GM19099 (cell line): ENCODE results near the gene WDR11.

ENCODE experiments used
- POLR2A ChIP-seq: IDR thresholded peaks from 3 replicates; pipeline ENCODE4 v1.6.1; 2011; ENCODE audit warnings: low read depth; ENCODE audit not compliant: insufficient read length; ENCODE audit errors: extremely low read depth

The WDR11 gene

GRCh38 chr10:120926611-120927010 lies 75.4 kb downstream of the WDR11 start:
- no peak for TF ChIP-seq POLR2A

GRCh38 chr10:120927352-120927751 lies 76.2 kb downstream of the WDR11 start:
- no peak for TF ChIP-seq POLR2A

DNA sequence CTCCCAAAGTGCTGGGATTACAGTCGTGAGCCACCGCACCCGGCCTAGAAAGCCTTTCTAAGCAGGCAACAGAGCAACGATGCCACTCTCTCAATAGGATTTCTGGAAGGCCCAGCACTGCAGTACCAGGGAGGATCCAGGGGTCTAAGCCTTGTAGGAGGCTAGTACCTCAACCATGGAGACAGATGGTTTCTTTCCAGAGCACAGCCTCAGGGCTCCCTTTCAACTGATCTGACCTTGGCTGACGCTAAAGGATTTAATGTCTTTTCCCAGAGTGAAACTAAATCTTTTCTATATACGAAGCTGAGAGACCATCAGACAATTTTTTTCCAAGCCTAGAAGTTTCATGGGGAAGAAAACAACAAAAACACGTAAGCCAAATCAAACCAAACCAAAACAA lies 78.0 kb downstream of the WDR11 start:
- TF ChIP-seq POLR2A, result no peak

GRCh38 chr10:120931423-120931822 lies 80.3 kb downstream of the WDR11 start:
- no peak for TF ChIP-seq POLR2A

GRCh38 chr10:120931999-120932398 lies 80.8 kb downstream of the WDR11 start:
- TF ChIP-seq POLR2A, result no peak

- no peak for TF ChIP-seq POLR2A
Observed at GRCh38 chr10:120938822-120939221, 87.7 kb downstream of the WDR11 start.

DNA sequence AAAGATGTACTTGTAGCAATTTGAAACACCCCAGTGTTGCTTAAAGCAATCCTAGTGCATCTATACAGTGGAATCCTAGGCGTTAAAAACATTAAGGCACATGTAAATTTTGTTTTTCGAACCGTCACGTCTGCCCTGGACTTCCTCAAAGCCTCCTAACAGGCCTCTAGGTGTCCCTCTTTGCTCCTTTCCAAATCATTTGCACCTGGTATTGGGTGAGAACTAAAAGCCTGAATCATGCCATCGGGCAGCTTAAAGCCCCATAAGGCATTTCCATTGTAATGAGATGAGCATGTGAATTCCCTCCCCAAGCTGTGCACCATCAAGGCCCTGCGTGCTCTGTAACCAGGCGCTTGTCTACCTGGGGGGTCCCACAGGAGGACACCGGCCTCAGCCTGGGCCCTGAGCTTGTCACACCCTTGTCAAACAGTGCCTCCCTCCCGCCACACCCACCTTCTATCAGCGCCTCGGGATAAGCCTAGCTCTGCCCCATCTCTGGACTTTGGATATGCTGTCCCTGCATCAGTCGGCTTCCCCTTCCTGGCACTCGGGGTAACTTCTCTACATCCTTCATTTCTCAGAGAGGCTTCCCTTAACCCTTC lies 89.2 kb downstream of the WDR11 start:
- TF ChIP-seq POLR2A, result no peak

GRCh38 chr10:120941501-120941900 lies 90.3 kb downstream of the WDR11 start:
- no peak for TF ChIP-seq POLR2A

DNA sequence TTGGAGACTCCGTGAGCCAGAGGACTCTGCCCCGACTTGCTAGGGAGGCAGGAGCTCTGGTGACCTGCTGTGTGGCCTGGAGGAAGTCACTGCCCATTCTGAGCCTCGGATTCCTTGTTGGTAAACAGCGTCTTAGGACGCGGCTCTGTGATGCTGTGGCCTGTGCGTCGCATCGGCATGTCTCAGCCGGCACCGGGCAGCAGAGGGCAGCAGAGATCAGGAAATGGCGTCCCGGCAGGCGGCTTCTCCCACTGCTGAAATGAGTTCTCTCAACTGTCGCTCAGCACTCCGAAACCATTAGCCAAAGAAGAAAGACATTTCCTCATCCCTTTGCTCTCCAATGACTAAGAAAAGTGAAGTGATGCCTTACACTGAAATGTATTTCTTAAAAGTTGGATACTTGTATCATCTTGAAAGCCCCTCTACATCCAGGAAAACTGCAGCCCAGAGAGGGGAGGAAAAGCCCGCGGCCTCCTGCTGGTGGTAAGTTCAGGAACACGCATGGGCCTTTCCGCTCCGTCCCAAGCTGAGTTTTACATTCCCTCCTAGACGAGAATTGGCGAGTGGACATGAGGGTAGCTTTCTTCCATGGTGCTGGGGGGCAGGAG lies 91.7 kb downstream of the WDR11 start:
- no peak for TF ChIP-seq POLR2A

- no peak for TF ChIP-seq POLR2A
Observed at GRCh38 chr10:120943542-120943941, 92.4 kb downstream of the WDR11 start.

DNA sequence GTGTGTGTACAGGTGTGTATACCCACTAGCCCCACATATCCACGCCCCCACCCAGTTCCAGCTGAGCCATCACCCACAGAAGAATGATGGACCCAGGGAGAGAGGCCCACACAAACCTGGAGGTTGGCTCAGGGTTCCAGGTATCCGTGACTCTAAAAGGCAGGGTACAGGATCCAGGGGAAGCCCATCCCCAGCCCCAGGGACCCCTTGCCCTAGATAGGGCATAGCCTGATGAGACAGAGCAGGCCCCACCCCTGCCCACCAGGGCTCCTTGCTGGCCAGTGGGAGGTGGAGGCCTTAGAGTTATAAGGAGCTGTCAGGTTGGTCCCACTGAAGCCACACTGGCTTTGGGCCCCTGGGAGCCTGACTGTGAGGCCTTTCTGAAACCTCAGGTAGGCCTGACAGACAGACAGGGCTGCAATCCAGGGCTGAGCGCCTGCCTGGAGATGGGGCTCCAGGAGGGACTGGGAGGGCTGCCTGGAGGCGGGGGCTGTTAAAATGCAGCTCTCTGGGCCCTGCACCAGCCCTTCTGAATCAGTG lies 93.5 kb downstream of the WDR11 start:
- TF ChIP-seq POLR2A, result no peak

DNA sequence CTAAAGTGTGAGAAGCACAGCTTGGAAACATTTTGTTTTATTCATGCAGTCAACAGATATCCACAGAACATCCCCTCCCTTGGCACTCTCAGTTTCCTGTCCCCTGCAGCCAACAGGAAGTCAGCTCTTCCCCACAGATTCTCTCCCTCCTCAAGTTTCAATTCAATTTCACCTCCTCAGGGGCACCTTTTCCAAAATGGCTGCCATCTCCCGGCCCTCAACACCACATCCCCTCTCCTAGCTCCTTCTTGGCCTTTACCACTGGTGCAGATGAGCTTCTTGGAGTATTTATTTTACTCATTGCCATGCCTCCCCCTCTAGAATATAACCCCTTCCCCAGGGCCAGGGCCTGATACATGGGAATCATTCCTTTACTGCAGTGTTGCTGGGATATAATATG lies 94.0 kb downstream of the WDR11 start:
- TF ChIP-seq POLR2A, result no peak

- TF ChIP-seq POLR2A, result no peak
Observed at GRCh38 chr10:120945801-120946302, 94.7 kb downstream of the WDR11 start.

GRCh38 chr10:120946497-120946896 lies 95.3 kb downstream of the WDR11 start:
- TF ChIP-seq POLR2A, result no peak

DNA sequence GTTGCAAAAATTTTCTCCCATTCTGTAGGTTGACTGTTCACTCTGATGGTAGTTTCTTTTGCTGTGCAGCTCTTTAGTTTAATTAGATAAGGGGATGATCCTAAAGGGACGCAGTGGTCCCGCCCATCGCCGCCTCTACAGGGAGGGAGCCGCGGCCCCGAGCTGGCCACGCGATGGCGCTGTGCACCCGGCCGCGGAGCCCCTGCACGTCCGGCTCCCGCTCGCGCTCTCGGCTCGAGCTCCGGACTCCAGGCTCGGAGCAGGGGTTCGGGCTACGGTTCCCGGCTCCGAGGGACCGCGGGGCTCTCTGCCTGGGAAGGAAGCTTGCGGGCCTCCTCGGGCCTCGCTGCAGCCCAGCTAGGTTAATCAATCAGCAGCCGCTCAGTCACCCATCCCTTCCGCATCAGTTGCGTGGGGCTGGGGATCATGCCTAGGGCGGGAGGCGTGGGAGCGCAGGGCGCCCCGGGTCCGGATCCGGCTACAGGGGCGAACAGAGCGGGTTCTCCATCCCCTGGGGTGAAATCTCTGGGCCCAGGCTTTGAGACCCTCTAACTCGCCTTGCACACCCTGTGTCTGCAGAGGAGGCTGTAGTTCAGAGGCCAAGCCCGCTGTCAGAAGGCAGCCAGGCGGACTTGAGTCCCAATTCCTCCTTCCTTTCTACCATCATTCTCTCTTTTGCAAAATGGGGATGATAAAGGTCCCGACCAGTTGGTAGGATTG lies 97.9 kb downstream of the WDR11 start:
- no peak for TF ChIP-seq POLR2A

GRCh38 chr10:120949609-120950031 lies 98.5 kb downstream of the WDR11 start:
- no peak for TF ChIP-seq POLR2A
